Ramos (cell line): ENCODE results near the gene SEPHS1.
"Not testable (repeated sequence)": the region's sequence is repeated elsewhere in the genome, so short reads cannot be mapped to it uniquely, and the experiment has no call there.

Experiments used
- in situ Hi-C: fragments of 300-500 bp; cut with MboI; formaldehyde crosslinking; loops from one replicate; pipeline ENCODE4 v1.14.3; 2022; ENCODE audit warnings: low sequenced_read_pairs; ENCODE audit not compliant: unreplicated experiment

The SEPHS1 gene

GRCh38 chr10:13298748-13299436, 49.2 kb downstream of the SEPHS1 start:
- in situ Hi-C loops: no loop called here

GRCh38 chr10:13296476-13296875, 51.6 kb downstream of the SEPHS1 start:
- in situ Hi-C loops: no loop called here

GRCh38 chr10:13294784-13295183, 53.3 kb downstream of the SEPHS1 start:
- in situ Hi-C loops: no loop called here

- in situ Hi-C loops: no loop called here
Measured at GRCh38 chr10:13291821-13292773, 56.0 kb downstream of the SEPHS1 start.

DNA sequence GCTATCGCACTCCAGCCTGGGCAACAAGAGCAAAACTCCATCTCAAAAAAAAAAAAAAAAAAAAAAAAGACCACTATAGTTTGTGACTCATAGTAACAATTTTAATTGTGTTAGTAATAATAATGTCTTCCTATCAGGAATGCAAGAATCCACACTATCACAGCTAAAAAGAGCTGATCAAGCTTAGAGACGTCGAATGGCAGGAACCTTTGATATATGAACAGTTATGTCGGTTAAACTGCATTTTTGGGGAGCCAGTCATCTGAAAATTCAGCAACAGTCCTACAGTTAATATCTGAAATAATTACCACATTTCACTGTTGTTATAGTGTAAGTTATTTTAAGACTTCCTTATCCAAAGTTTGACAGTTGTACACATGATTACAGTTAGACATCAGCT, 57.0 kb downstream of the SEPHS1 start:
- in situ Hi-C loops: no loop called here

- in situ Hi-C loops: no loop called here
Measured at GRCh38 chr10:13284050-13284449, 64.0 kb downstream of the SEPHS1 start.

DNA sequence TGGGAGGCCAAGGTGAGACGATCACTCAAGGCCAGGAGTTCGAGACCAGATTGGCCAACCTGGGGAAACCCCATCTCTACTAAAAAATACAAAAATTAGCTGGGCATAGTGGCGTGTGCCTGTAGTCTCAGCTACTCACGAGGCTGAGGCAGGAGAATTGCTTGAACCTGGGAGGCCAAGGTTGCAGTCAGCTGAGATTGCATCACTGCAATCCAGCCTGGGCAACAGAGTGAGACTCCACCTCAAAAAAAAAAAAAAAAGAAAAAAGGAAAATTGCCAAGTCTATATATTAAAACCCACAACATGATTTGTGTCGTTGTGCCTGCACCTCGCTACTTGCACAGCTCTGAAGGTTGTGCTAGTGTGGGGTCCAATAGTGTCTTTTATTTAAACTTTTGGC, 65.7 kb downstream of the SEPHS1 start:
- in situ Hi-C loops: not testable (repeated sequence)

- in situ Hi-C loops: no loop called here
Measured at GRCh38 chr10:13276749-13277365, 71.2 kb downstream of the SEPHS1 start.

DNA sequence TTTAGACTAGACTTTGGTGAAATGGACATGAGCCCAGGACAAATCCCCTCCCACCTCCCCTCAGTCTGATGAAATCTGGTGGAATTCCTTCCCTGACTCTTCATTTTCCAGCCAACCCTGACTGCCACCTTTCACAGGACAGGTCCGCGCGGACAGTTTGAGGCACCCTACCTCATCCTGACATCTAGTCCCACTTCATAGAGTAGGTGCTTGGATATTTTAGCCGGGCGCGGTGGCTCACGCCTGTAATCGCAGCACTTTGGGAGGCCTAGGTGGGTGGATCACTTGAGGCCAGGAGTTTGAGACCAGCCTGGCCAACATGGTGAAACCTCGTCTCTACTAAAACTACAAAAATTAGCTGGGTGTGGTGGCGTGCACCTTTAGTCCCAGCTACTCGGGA, 71.9 kb downstream of the SEPHS1 start:
- in situ Hi-C loops: not testable (repeated sequence)

DNA sequence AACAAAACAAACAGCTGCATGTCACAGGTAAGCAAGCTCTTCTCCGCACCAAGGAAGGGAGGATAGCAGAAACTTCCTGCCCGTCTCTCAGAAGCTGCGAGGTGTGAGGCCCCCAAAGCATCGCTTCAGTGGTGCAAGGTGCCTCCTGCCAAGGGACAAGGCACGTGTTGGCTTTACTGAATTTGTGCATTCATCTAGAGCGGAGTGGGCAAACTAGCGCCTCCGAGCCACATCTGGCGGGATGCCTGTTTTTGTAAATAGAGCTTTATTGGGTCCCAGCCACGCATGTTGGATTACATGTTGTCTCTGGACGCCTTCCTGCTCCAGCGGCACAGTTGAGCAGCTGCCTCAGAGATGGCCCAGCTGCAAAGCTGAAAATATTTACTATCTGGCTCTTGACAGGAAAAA, 75.9 kb downstream of the SEPHS1 start:
- in situ Hi-C loops: no loop called here

DNA sequence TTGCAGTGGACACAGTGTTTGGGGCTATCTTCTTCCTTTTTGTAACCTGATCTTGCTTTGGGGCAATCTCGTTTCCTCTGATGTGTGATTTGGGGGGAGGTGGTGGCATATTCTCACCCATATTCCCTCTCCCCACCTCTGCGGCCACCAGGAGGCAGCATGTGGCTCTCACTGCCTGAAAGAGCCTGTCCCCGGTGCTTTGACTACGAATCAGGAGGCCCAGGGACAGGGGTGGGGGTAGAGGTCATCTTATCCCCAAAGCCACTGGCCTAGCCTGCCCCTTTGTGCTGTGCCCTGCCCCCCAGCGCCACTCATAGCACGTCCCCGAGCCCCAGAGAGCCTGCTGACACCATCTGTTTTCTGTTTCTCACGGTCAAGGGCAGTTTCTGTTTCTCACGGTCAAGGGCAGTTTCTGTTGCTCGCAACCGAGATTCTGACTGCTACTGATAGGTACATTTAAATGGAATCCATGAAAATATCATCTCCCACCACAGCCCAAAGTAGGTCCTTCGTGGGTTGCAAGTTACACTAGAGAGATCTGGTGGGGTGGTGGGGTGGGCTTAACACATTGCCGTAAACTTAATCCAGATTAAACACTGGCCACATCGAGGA, 76.4 kb downstream of the SEPHS1 start:
- in situ Hi-C loops: no loop called here

- in situ Hi-C loops: no loop called here
Measured at GRCh38 chr10:13270877-13271551, 77.1 kb downstream of the SEPHS1 start.

DNA sequence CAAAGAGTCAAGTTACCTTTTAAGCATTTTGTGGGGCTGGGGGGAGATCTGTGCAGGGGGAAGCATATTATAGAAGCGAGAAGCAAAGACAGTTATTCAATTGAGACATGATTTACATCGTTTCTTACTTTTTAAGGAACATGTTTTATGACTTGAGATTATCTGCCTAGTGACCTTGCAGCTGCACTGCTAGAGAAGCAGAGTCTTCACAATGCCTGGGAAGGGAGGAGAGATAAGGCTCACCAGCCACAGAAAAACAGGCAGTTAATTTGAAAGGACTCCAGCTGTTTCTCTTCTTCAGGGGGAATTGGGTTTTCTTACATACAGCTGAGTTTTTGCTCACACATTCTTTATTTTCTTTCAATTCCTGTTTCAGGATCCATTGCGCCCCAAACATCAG, 79.3 kb downstream of the SEPHS1 start:
- in situ Hi-C loops: no loop called here

- in situ Hi-C loops: no loop called here
Measured at GRCh38 chr10:13268310-13268709, 79.8 kb downstream of the SEPHS1 start.
